Esophagus squamous epithelium (tissue), 5 donors: Measurements from ENCODE around the gene PIGT. TPM values are rescaled to one million over a fixed set of nuclear protein-coding genes. Genes with fewer than 3 reads are reported as not detected.

Experiments used
- DNase-seq: peaks from one replicate; lab custom pipeline; 2025; lab: John Stamatoyannopoulos, UW
- H3K27ac ChIP-seq, 4 donors: fragments of 200-600 bp; sonication (generic); one replicate each; pipeline ENCODE4 v1.5.1; 2016 to 2019; ENCODE audit warnings: mild to moderate bottlenecking in 1 of 4
- H3K27me3 ChIP-seq, 4 donors: fragments of 200-600 bp; sonication (generic); 1 replicate in 3 of 4; 2 replicates in 1 of 4; pipeline versions ENCODE4 v1.5.1 to v1.6.0; 2017 to 2021; ENCODE audit warnings: antibody characterized with exemption in 1 of 4
- H3K36me3 ChIP-seq, 3 donors: fragments of 200-600 bp; sonication (generic); one replicate each; pipeline ENCODE4 v1.5.1; 2016 to 2019
- H3K4me1 ChIP-seq, 3 donors: fragments of 200-600 bp; sonication (generic); one replicate each; pipeline ENCODE4 v1.5.1; 2017 to 2019
- H3K4me3 ChIP-seq, 4 donors: fragments of 200-600 bp; sonication (generic); 1 replicate in 3 of 4; 2 replicates in 1 of 4; pipeline ENCODE4 v1.5.1; 2016 to 2019; ENCODE audit warnings: mild to moderate bottlenecking in 2 of 4, moderate library complexity in 1 of 4
- H3K9me3 ChIP-seq, 3 donors: fragments of 200-600 bp; sonication (generic); one replicate each; pipeline ENCODE4 v1.5.1; 2016 to 2019
- CTCF ChIP-seq, 6 experiments: fragments of 450-650 bp in 4 of 6; fragments of 200-600 bp in 2 of 6; sonication (generic) in 2 of 6; IDR thresholded peaks; one replicate each; pipeline ENCODE4 v1.5.1; 2016 to 2019; ENCODE audit warnings: antibody characterized with exemption in 6 of 6, mild to moderate bottlenecking in 4 of 6, moderate library complexity in 4 of 6
- POLR2A ChIP-seq, 4 donors: fragments of 450-650 bp; IDR thresholded peaks; one replicate each; pipeline ENCODE4 v1.6.1; 2017; ENCODE audit warnings: antibody characterized with exemption in 4 of 4, mild to moderate bottlenecking in 4 of 4, moderate library complexity in 3 of 4
- WGBS, 2 donors: methylation state at CpG; one replicate each; pipeline ENCODE4 v1.1.5; 2018; 5-methylcytosine and 5-hydroxymethylcytosine counted together
- intact Hi-C: fragments of 100-400 bp; cut with DNase I; formaldehyde crosslinking; loops from one replicate; pipeline ENCODE4 v1.15.0; 2022
- total RNA-seq, 4 donors: library from RNA; depleted of rRNA; stranded (reverse); fragments of >200 nt; gene quantifications; one replicate each; pipeline ENCODE4 v1.1.0, GENCODE V29; 2016
- donor health status: DM: yes; HTN: yes; CAD: no.

PIGT gene
- total RNA-seq, 4 donors from 2014 or later, result 38.6 to 48.1 (median 44.0) TPM

- TF ChIP-seq CTCF (IDR thresholded peaks at IDR 0.05) (no peak), POLR2A (IDR thresholded peaks at IDR 0.05) (no peak)
- DNase-seq, result no peak
- intact Hi-C loops, result no loop called here
Observed at GRCh38 chr20:45432294-45432693, 16.4 kb downstream of the PIGT start.

GRCh38 chr20:45433316-45433715 lies 17.4 kb downstream of the PIGT start:
- Histone ChIP-seq H3K27ac (peak overlapping the region in 3 of 4 donors; percentile 7 to 64 (median 31)), H3K27me3 (no peaks in the 10 kb centered on the region), H3K9me3 (no peaks in the 10 kb centered on the region), H3K4me1 (peaks cover 0 to 13% (median 3%) of the 10 kb centered on the region in 3 donors), H3K4me3 (no peak overlapping the region), H3K36me3 (peaks cover 0 to 4% (median 0%) of the 10 kb centered on the region in 3 donors)
- TF ChIP-seq CTCF (IDR thresholded peaks at IDR 0.05) (no peak), POLR2A (IDR thresholded peaks at IDR 0.05) (no peak)
- 24 to 44% methylated on average over 2 to 3 of the region's 3 CpGs for WGBS, 2 donors
- no peak for DNase-seq
- intact Hi-C loops, result no loop called here

More at GRCh38 chr20:45432294-45432693, 16.4 kb downstream of the PIGT start:
- Histone ChIP-seq H3K4me3 (no peak overlapping the region), H3K27ac (no peak overlapping the region), H3K9me3 (no peaks in the 10 kb centered on the region), H3K4me1 (peaks cover 0 to 13% (median 3%) of the 10 kb centered on the region in 3 donors), H3K27me3 (no peaks in the 10 kb centered on the region), H3K36me3 (peaks cover 0 to 11% (median 0%) of the 10 kb centered on the region in 3 donors)
- 58 to 61% methylated on average over 5 of the region's 5 CpGs for WGBS, 2 donors

GRCh38 chr20:45433976-45434375 lies 18.0 kb downstream of the PIGT start:
- peaks cover 0 to 4% (median 0%) of the 10 kb centered on the region in 3 donors for H3K36me3 ChIP-seq
- H3K9me3 ChIP-seq, result no peaks in the 10 kb centered on the region
- intact Hi-C loops, result no loop called here
- peaks cover 0 to 13% (median 3%) of the 10 kb centered on the region in 3 donors for H3K4me1 ChIP-seq
- TF ChIP-seq CTCF (IDR thresholded peaks at IDR 0.05) (no peak), POLR2A (IDR thresholded peaks at IDR 0.05) (no peak)
- no peak overlapping the region for H3K4me3 ChIP-seq
- DNase-seq, result no peak
- WGBS, 2 donors, result 80 to 98% methylated on average over 4 of the region's 4 CpGs
- H3K27ac ChIP-seq, result peak overlapping the region in 3 of 4 donors; percentile 7 to 43 (median 31)
- no peaks in the 10 kb centered on the region for H3K27me3 ChIP-seq

- H3K27me3 ChIP-seq, result no peaks in the 10 kb centered on the region
- peak overlapping the region; percentile 43 to 67 (median 56) for H3K4me3 ChIP-seq
- no peaks in the 10 kb centered on the region for H3K9me3 ChIP-seq
- no peak for TF ChIP-seq POLR2A (IDR thresholded peaks at IDR 0.05)
- TF ChIP-seq CTCF (IDR thresholded peaks at IDR 0.05), result peak; percentile 93 to 98 (median 95)
- peak overlapping the region; percentile 55 to 78 (median 74) for H3K27ac ChIP-seq
- H3K4me1 ChIP-seq, result peaks cover 0 to 13% (median 3%) of the 10 kb centered on the region in 3 donors
- 17 to 21% methylated on average over 9 to 12 of the region's 33 CpGs for WGBS, 2 donors
- DNase-seq, result no peak
- H3K36me3 ChIP-seq, result peaks cover 0 to 2% (median 0%) of the 10 kb centered on the region in 3 donors
- intact Hi-C loops, result loop anchor here (5.0 kb wide), 2 partner anchors 60 to 120 kb away; partner anchors contain the start of gene TP53TG5
Observed at GRCh38 chr20:45436732-45437485, 21.0 kb downstream of the PIGT start.

GRCh38 chr20:45440424-45440823 lies 24.5 kb downstream of the PIGT start:
- no peak overlapping the region for H3K4me3 ChIP-seq
- peaks cover 0 to 13% (median 3%) of the 10 kb centered on the region in 3 donors for H3K4me1 ChIP-seq
- no peak for TF ChIP-seq CTCF (IDR thresholded peaks at IDR 0.05)
- no peaks in the 10 kb centered on the region for H3K36me3 ChIP-seq
- peaks cover 0 to 5% (median 0%) of the 10 kb centered on the region in 4 donors for H3K27me3 ChIP-seq
- no peak overlapping the region for H3K27ac ChIP-seq
- intact Hi-C loops, result no loop called here
- no peak for DNase-seq
- H3K9me3 ChIP-seq, result no peaks in the 10 kb centered on the region
- 68 to 72% methylated on average over 3 of the region's 3 CpGs for WGBS, 2 donors
